HG03045 (cell line): ENCODE measurements around the gene BMPR1B.

Source experiments
- ATAC-seq: cut with Tn5 transposase; IDR thresholded peaks from one replicate; pipeline ENCODE4 v1.9.1; 2021; ENCODE audit warnings: mild to moderate bottlenecking, moderate library complexity; ENCODE audit not compliant: unreplicated experiment

Gene BMPR1B

DNA sequence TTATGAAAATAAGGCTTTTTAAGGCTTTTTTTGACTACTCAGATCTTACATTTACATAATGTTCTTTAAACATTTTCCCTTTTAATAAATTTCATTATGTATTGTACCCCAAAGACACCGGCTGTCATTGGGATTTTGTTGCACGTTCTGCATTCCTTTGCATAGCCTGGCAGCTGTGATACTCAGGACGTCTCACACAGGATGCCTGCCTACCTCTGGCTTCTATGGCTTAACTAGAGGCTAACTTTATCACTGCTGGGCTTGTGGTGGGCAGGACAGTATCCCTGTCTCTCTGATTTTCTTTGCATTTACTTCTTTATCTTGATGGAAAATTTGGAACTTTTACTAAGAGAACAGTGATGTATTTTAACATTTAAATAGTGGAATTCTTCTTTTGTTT is 147.8 kb downstream of the BMPR1B start:
- no peak for ATAC-seq

DNA sequence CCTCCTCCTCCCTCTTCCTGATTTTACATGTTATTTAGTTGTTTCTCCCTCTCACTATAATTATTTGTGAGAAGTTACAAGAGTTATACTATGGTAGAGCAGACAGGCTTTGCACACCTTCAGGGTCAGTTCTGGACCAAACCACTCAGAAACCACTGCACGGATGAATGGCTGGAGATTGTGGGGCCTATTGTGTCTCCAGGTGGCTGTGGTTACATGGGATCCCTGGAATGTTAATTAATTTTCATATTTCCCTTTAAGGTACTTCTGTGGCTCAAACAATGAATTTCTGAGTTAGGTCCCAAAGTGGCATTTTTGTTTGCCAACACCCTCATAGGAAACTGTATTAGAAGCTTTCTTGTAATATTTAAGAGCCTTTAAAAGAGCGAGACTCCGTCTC is 151.9 kb downstream of the BMPR1B start:
- no peak for ATAC-seq

DNA sequence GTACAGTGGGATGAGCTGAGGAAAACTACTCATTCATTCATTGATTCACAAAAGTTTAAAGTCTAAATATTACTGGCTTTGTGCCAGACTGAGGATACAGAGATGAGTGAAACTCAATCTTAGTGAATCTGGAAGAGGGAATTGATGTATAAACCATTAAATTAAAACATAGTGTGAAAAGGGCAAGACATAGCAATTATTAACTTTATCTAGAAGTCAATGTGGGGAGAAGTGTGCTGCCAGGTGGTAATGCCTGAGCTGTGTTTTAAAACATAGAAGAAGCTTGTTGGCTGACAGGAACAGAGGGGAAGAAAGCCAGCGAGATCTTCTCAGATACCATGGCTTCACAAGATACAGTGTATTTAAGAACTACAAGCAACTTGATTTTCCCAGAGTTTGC is 153.4 kb downstream of the BMPR1B start:
- no peak for ATAC-seq

DNA sequence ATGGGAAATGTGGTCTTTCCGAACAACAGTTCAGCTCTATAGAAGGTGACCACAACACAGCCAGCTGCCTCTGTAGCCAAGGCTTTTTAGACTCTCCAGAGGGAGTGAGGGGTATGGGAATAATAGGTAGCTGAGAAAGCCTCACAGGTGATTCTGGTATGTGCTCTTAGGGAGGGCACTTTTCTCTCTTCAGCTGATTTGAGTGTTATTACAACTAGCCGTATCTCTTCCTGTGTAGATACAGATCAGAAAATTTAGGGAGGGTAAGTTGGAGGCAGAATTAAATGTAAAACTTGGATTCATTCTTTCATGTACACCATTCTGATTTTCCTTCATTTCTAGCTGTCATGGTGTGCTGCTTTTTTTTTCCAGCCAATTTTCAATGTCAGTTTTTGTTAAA is 154.9 kb downstream of the BMPR1B start:
- no peak for ATAC-seq

DNA sequence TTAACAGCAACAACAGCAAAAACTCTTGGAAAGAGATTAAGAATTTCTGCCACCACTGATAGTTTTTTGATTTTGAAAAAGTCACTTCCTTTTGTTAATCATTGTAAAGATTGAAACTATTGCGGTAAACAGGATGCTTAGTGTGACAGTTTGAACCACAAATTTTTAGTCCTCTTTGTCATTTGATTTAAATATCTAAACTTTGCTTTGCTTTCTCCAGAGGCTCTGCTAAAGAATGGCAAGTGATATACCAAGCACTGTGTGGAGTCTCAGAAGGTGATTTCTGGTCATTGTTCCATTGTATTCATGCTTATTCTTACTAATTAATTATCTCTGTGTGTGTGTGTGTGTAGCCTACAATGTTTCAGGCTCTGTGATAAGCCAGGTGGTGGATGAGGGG is 155.6 kb downstream of the BMPR1B start:
- ATAC-seq = no peak

DNA sequence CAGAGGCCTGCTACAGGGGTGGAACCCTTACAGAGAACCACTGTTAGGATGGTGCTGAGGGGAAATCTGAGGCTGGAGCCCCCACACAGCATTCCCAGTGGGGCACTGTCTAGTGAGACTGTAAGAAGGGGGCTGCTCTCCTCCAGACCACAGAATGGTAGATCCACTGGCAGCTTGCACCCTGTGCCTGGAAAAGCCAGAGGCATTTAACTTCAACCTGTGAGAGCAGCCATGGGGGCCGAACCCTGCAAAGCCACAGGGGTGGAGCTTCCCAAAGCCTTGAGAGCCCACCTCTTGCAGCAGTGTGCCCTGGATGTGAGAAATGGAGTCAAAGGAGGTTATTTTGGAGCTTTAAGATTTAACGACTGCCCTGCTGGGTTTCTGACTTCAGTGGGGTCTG is 159.4 kb downstream of the BMPR1B start:
- no peak for ATAC-seq

DNA sequence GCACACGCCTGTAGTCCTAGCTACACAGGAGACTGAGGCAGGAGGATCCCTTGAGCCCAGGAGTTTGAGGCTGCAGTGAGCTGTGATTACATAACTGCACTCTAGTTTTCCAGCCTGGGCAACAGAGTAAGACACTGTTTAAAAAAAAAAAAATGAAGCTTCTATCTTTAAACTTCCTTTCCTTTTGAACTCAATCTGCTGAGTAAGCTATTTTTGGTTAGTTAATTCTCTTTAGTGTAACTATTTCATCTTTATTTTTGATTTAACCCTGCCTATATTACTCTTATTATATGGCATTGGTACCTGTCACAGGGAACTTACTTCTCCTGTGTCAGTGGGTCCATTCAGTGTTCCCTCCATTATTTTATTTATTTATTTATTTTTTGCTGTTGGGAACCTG is 160.8 kb downstream of the BMPR1B start:
- no peak for ATAC-seq

DNA sequence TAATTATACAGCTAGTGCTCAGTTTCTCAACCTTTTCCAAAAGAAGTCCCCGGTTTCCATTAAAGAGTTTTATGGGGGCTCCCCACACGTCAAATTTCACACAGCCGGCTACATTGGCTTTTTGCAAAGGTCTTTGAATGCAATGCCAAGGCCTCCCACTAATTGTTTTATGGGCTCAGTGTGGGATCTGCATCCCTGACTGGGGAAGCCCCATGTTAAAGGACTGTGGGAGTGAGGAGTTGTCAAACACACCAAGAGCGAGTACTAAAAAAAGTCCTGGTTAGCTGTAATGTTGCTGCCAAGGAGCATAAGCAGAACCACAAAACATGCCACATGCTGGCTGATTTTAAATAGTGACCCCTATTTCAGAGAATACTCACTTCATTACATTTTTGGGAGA is 162.6 kb downstream of the BMPR1B start:
- ATAC-seq = no peak

DNA sequence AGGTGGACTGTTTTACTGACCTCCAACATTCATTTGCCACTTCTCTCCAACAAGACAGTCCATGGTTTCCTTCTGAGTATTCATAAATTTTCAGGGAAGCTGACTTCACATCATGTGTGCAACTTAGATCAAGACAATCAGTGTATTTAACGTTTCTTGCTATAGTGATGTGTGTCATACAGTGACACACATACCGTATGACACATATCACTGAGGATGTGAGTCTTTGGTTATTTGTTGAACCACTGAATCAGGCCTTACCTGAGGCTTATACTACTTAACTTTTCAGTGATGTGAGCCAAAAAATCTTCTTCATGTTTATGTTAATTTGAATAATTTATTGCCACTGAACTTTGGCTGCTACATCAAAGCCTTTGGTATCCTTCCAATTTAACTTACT is 166.8 kb downstream of the BMPR1B start:
- ATAC-seq = no peak

DNA sequence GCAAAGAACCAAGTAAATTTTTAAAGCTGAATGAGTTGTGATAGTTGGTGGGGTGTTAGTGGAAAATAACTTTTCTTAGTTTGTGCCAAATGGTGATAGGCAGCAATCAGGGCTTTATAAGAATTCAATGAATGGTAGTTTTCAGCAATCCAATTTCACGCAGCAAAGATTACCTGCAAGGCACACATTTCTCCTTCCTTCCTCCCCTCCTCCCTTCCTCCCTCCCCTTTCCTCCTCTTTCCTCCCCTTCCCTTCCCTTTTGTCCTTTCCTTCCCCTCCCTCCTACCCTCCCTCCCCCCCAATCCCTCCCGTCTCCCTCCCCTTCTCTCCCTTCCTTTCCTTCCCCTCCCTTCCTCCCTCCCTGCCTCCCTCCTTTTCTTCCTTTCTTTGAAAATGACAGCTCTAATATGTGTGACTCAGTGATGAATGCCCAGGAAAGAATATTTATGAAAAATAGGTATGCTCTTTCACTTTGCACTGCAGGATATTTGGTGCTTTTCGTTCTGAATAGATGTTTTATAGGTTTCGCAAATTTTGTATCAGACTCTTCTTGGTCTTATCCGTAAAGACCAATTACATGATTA is 168.1 kb downstream of the BMPR1B start:
- no peak for ATAC-seq

DNA sequence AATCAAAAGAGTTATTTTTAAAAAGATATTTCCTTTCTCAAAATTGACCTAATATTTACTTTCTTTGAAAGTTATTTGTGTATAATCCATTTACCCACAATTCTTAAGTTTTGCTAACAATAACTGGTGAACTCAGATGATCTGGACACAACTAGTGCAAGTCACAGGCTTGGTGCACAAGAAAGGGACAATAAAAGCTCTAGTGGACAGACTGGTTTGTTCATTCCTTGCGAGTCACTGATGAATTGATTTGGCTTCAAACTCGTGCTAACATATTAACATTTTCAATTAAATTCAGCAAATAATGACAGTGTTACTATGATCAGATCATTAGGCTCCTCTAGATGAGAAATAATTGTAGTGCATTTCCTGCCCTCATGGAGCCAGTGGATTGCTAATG is 169.2 kb downstream of the BMPR1B start:
- no peak for ATAC-seq

DNA sequence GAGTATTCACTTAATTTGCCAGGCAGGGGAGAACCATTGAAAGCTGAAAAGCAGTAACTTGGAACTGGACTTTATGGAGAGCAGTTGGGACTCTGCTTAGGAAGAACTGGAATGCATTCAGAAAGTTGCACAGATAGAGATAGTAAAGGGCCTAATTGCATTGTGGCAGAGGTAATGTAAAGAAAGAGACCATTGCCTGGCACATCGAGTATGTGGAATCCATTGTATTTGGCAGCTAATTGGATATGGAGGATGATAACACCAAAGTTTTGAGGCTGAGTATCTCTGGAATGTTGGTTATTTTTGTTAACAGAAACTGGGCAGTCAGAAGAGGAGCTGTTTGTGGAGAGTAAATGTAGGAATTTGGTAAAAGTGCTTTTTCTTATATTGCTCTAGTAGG is 169.9 kb downstream of the BMPR1B start:
- no peak for ATAC-seq

DNA sequence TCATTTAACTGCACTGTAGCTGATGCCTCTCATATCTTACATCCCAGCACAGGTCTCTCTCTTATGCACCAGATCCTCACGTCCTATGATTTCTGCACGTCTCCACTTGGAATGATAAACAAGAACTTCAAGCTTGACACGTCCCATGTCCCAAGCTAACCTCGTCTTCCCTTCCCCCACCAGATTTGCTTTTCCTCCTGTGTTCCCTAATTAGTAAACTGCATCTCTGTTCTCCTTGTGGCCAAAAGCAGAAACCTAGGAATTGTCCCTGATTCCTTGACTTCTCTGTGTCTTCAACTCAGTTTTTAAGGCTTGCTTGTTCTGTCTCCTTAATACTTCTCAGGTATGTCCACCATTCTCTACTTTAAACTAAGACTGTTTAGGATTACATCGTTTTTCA is 171.9 kb downstream of the BMPR1B start:
- ATAC-seq = no peak

DNA sequence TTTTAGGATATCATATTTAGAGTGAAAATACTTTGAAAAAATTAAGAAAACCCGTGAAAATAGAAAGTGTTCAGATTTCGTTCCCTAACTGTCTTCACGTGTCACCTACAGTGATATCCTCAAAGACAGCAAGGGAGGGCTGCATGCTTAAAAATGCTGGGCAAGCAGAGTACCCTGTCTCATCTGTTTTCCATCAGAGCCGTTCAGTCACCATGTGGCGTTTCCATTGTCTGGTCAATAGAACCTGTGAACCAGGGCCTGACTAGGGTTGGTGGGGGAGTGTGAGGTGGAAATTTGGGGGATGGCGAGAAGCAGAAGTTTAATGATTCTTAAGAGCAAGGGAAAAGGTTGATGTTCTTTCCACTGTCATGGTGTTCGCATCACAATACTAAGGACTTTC is 173.9 kb downstream of the BMPR1B start:
- no peak for ATAC-seq

DNA sequence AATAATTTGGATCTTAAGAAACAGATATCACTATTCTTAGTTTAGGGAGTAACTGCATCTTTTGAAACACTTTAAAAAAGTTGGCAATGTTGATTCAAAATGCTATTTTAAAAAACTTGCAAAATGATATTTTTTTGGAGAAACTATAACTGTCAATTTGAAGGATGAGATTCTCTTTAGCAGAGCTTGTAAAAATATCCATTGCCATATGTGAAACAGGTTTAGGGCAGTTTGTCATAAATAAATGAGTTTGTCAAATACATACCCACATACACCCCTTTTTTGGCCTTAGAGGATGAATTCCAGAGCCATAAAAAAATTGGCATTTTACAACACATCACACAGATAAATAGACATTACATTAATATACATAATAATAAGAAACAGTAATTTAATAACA is 174.6 kb downstream of the BMPR1B start:
- no peak for ATAC-seq

DNA sequence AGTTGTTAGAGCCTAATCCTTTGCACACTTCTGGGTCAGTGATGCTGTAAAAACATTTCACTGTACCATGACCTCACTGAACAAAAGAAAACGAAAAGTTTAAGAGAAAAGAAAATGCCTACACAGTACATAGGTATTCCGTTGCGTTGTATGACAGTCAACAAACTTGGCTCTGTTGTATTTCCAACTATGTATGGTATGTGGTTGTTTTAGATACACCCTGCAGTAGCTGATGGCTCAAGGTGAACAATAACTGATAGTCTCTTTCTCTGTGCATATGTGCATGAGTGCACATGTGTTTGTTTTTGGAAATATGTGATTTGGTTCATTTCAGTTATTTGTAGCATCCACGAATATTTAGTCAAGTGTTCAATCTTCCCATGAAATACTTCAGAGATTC is 176.0 kb downstream of the BMPR1B start:
- no peak for ATAC-seq

DNA sequence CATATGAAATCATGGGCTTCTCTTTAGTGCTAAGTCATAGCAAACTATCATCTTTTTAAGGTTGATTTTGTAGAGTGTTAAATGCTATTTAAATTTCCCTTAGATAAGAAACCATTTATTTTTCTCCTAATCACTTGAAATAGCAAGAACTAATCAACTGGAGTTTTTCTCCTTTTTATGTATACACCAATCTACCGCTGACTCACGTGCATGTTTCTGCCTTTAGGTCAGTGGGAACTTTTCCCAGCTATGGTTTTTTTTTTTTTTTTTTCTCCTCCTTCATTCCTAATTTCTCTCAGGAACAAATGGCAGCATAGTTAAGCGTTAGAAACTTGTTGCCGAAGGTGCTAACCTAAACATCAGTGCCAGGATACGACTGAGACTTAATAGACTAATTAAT is 176.4 kb downstream of the BMPR1B start:
- ATAC-seq = no peak

DNA sequence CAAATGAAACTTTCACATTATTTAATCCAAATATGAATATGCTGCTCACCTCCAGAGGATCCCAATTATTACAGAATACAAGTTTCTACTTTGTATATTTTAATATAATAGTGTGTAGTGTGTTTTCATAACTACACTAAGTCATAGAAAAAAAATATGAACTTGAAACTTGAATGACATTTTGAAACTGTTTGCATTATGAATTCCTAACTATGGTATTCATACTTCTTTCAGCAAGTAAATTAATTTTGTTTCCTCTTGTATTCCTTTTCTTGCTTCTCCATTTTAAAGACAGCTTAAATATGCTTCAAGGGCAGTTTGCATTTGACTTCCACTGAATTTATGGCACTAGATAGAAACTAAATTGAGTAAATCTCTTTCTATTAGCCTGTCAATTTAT is 177.1 kb downstream of the BMPR1B start:
- no peak for ATAC-seq

DNA sequence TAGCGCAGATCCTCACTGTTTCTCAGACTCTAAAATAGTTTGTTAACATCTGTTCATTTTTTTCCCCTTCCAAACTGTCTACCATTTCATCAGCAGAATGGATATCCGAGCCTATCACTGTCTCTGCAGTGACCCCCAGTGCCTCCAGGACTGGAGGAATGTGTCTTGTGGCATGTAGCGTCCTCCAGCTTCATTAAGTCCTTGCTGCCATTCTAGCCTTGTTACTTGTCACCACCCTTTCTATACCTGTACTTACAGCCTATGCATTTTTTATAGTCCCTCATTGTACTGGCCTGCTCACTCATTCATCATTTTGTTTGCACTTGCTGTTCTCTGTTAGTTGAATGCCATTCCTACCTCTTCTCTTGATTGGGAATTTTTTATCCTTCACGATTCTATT is 179.1 kb downstream of the BMPR1B start:
- no peak for ATAC-seq

DNA sequence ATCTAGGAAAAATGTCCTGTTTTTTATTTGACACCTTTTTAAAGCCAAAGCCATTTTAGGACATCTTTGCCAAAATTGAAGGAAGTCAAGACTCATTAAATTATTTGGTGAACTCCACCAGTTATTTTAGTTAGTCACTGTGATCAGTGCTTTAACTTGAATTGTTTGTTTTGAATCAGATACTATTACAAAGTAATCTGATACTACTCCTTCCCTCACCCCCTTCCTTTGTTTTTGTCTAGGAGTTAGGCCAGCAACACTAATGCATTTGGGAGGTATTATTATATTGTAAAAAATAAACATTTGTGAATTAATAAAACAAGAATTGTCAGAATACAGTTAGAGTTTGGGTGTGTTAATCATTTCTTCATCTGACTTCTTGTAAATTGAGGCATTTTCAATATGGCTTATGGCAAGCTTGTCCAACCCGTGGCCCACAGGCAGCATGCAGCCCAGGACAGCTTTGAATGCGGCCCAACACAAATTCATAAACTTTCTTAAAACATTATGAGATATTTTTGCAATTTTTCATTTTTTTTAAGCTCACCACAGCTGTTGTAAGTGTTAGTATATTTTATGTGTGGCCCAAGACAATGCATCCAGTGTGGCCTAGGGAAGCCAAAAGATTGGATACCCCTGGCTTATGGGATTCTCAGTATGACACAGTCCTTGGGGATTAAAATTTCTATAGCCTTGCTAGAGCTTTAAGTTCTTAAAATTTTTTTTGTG is 182.2 kb downstream of the BMPR1B start:
- no peak for ATAC-seq

DNA sequence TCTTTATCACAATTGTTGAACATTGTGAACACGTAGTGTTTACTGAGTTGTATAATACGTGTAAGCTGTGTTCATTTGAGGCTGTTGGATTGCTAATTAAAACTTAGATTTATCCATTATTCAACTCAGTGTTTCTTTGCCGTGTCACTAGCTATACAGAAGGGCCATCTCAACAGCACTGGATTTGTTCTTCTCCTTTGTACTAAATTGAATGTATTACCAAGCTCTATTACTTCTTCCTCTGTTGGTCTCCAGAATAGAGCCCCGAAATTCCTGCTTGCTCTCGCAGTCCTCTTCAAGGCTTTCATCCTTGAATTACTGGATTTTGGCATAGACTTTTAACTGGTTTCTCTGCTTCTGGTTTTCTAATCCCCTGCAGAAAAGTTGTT is 182.8 kb downstream of the BMPR1B start:
- ATAC-seq = no peak

DNA sequence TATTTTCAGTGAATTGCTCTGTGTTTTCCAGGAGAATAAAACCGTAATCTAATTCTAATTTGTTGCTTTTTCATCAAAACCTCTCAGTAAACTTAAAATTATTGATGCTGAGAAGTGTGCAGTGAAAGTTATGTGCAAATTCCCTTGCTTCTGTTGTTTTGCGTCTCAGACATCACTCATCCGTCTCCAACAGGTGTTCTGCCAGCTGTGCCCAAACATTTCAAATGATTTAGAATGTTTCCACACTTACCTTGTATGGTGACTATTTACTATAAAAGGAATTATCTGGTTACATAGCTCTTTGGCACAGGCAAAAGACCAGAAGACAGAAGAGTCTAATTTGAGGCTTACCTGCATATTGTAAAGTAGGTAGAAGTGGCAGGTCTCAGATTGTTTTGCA is 184.0 kb downstream of the BMPR1B start:
- ATAC-seq = no peak

DNA sequence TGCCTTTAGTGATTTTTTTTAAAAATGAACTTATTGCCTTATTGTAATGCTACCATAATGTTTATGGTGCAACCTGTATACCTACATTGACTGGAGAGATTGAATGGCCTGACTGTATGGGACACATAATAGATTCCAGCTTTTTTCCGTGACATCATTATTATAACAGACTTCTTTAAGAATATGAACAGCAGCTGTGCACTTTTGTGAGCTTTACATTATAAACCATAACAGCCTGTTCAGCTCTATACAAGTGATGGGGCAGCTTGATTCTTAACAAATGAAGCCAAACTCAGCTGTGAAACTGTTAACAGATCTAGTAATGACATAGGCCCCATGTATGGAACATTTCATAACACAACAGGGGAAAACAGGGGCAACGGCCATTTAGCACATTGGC is 187.0 kb downstream of the BMPR1B start:
- ATAC-seq = no peak
